ENCODE measurements around the gene ZFAND2B.

DNA sequence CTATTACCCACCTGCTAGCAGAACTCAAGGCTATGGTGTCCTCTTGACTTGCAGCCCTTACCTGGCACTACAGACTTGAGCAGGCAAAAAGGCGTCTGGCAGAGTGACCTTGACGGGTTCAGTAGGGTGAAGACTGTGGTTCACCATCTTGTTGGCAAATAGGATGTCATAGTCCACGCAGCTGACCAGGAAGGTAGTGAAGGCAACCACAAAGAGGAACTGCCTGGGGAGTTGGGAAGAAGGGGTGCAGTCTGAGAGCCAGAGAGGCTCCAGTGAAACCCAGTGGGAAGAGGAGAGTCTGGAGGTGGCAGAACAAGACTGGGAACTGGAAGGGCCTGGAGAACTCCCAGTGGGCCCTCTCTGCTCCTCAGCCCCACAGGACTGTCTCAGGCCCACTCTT, 18.8 kb downstream of the ZFAND2B start:
- TF ChIP-seq RCOR1 (IDR thresholded peaks at IDR 0.05; ENCODE audit: low read length) (no peak), EP300 (IDR thresholded peaks at IDR 0.05; ENCODE audit: borderline replicate concordance in 1 of 2, low read depth in 1 of 2, low read length in 1 of 2) (no peak), TAF1 (IDR thresholded peaks at IDR 0.05; ENCODE audit: borderline replicate concordance, low read depth, low read length) (no peak)
- TF ChIP-seq, protein P1, sequence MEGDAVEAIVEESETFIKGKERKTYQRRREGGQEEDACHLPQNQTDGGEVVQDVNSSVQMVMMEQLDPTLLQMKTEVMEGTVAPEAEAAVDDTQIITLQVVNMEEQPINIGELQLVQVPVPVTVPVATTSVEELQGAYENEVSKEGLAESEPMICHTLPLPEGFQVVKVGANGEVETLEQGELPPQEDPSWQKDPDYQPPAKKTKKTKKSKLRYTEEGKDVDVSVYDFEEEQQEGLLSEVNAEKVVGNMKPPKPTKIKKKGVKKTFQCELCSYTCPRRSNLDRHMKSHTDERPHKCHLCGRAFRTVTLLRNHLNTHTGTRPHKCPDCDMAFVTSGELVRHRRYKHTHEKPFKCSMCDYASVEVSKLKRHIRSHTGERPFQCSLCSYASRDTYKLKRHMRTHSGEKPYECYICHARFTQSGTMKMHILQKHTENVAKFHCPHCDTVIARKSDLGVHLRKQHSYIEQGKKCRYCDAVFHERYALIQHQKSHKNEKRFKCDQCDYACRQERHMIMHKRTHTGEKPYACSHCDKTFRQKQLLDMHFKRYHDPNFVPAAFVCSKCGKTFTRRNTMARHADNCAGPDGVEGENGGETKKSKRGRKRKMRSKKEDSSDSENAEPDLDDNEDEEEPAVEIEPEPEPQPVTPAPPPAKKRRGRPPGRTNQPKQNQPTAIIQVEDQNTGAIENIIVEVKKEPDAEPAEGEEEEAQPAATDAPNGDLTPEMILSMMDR (IDR thresholded peaks at IDR 0.05) = no peak
- TF ChIP-seq, protein P2, sequence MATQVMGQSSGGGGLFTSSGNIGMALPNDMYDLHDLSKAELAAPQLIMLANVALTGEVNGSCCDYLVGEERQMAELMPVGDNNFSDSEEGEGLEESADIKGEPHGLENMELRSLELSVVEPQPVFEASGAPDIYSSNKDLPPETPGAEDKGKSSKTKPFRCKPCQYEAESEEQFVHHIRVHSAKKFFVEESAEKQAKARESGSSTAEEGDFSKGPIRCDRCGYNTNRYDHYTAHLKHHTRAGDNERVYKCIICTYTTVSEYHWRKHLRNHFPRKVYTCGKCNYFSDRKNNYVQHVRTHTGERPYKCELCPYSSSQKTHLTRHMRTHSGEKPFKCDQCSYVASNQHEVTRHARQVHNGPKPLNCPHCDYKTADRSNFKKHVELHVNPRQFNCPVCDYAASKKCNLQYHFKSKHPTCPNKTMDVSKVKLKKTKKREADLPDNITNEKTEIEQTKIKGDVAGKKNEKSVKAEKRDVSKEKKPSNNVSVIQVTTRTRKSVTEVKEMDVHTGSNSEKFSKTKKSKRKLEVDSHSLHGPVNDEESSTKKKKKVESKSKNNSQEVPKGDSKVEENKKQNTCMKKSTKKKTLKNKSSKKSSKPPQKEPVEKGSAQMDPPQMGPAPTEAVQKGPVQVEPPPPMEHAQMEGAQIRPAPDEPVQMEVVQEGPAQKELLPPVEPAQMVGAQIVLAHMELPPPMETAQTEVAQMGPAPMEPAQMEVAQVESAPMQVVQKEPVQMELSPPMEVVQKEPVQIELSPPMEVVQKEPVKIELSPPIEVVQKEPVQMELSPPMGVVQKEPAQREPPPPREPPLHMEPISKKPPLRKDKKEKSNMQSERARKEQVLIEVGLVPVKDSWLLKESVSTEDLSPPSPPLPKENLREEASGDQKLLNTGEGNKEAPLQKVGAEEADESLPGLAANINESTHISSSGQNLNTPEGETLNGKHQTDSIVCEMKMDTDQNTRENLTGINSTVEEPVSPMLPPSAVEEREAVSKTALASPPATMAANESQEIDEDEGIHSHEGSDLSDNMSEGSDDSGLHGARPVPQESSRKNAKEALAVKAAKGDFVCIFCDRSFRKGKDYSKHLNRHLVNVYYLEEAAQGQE (IDR thresholded peaks at IDR 0.05; ENCODE audit: low read depth, low read length) = no peak

Data from SK-N-SH (cell line).